Amygdala (tissue), 56 donors: ENCODE results near the gene STX16.
A peak's percentile ranks its signal among the peaks of the same experiment; 100 is the strongest.

ENCODE experiments used
- DNase-seq, 56 donors: peaks; one replicate each; lab custom pipeline; 2025; lab: John Stamatoyannopoulos, UW

Gene STX16

DNA sequence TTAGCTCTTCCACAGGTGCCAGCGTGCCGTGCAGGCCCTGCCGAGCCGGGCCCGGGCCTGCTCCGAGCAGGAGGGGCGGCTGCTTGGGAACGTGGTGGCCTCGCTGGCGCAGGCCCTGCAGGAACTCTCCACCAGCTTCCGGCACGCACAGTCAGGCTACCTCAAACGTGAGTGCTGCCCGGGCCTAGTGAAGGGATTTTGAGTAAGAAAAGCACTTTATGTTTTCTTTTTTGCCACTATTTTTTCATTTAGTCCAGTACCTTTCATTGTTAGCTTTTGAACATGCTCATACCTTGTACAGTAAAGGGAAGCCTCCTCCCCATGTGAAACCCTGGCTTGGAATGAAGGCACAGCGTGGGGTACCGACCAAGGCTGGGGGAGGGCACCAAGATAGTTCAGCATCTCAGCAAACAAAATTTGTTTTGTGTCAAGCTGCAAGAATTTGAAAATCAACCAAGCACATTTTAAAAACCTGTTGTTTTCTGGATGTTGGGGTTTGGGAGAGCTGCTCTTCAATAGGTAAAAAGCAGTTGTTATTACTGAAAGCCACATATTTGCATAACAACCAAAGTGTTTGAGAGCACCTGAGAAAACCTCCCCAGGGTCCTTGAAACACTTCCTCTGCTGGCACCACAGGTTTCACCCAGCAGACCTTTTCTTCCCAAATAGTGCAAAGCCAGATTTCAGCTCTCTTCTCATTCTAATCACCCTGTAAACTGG, 18.4 kb downstream of the STX16 start:
- DNase-seq = no peak

- DNase-seq = no peak
These were observed 19.0 kb downstream of the STX16 start for GRCh38 chr20:58670102-58670501.

GRCh38 chr20:58670659-58671058, 19.6 kb downstream of the STX16 start:
- no peak for DNase-seq

GRCh38 chr20:58673119-58673518, 22.0 kb downstream of the STX16 start:
- DNase-seq = no peak

GRCh38 chr20:58675146-58675584, 24.1 kb downstream of the STX16 start:
- DNase-seq = no peak

GRCh38 chr20:58675641-58676040, 24.6 kb downstream of the STX16 start:
- no peak for DNase-seq

DNA sequence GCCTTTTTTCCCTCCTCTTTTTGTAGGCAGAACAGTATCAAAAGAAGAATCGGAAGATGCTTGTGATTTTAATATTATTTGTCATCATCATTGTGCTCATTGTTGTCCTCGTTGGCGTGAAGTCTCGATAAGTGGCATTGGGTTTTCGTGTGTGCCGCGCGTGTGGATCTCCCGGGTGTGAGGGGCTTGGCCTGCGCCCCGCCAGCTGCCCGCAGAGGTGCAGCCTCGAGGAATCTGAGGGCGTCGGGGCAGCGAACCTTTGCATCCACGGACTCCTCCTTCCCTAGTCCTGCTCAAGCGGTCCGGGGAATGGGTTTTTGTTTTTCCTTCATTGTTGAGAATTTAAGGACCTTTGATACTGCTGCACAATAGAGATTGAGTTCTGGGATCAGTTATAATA, 25.1 kb downstream of the STX16 start:
- DNase-seq = no peak

- DNase-seq = no peak
These were observed 26.1 kb downstream of the STX16 start for GRCh38 chr20:58677079-58677604.

DNA sequence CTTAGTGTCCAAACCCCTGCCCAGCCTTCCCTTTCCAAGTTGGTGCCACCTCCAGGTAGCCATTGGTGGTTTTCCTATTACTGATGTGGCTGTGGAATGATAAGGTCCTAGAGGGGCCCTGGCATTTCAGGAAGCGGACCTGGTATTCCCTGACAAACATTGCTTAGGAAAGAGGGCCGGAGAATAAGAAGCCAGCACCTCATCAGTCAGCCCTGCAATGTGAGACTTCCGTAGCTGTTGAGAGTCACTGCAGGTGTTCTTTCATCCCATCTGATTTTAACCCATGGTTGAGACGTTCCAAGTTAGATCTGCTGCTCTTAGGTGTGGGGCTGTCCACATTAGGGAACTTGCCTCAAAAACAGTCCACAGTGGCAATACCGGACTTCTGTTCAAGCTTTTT, 26.7 kb downstream of the STX16 start:
- DNase-seq = no peak

DNA sequence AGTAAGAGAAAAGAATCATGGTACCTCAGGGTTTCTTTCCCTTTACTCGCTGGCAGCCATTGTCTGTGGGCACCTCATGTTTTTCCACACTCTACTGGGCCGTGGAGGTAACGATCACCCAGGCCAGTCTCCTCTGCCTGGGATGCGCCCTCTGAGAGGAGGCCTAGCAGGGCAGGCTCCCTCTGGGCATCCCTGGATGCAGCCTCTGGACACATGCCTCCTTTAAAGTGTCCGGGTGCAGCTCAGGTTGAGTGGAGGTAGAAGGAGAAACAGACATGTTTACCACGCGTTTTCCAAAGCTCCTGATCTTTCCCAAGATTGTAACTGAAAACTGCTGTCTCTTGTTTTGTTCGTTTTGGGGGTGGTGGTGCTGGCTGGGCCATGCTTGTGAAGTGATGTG, 27.7 kb downstream of the STX16 start:
- DNase-seq = no peak

DNA sequence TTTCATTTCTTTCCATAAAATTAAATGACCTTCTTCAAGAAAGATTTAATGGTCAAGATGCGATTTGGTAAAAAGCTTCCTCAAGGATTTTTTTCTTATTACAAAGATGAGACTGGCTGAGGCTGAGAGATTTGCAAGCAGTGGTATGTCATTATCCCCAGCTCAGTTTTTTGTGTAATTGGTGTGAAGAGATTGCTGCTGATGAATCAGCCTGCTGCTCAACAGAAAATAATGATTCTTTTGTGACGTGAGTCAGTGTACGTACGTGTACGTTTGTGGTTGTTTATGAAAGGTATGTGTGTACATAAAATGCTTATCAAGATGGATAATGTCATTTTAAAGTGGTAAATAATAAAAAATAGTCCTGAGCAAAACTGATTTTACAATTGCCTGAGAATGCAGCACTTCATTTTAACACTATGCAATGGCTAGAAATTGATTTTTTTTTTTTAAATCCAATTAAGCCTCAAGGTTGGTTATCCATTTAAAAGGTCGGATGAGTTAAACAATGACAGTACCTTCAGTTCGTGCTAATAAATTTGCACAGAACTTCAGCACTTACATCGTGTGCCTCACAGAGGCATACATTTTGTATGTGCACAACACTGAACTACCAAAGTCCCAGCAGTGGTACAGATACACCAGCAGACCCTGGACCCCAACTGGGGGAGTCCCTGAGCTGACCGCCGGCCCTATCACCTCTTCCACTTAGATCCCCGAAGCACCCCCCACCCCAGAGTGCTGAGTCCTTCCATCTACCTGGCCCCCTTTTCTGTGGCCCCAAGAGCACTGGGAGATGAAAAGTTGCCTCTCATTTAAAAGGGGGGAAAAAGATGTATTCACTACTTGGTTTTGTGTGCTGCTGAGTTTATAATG, 31.8 kb downstream of the STX16 start:
- no peak for DNase-seq

GRCh38 chr20:58684291-58684690, 33.2 kb downstream of the STX16 start:
- no peak for DNase-seq

GRCh38 chr20:58685988-58686387, 34.9 kb downstream of the STX16 start:
- no peak for DNase-seq

DNA sequence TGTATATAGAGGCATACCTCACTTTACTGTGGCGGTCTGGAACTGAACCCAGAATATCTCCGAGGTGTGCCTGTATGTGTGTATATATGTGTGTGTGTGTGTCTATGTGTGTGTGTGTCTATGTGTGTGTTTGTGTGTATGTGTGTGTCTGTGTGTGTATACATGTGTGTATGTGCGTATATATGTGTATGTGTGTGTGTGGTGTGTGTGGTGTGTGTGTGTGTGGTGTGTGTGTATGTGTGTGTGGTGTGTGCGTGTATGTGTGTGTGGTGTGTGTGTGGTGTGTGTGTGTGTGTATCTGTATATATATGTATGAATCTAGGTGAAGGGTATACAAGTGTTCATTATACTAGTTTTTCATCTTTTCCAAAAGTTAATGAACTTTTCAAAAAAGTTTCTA, 37.3 kb downstream of the STX16 start:
- no peak for DNase-seq

DNA sequence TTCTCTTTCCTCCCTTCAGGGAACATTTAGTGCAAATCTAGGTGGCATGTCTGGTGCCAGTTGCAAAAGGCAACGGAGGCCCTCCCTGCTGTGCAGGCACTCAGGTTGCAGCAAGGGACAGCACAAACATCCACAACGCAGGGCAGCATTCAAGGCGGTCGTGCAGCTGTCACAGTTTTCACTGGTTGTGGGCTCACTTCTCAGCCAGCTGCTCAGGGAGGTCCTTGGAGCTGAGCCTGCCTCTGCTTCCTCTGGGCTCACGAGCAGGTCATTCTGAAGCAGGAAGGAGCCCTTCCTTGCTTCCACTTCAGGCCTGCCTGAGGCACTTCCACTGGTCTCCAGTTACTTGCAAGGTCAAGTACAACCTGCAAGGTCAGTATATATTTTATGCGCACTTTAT, 37.8 kb downstream of the STX16 start:
- DNase-seq = peak in 1 of 56 donors; percentile 16

DNA sequence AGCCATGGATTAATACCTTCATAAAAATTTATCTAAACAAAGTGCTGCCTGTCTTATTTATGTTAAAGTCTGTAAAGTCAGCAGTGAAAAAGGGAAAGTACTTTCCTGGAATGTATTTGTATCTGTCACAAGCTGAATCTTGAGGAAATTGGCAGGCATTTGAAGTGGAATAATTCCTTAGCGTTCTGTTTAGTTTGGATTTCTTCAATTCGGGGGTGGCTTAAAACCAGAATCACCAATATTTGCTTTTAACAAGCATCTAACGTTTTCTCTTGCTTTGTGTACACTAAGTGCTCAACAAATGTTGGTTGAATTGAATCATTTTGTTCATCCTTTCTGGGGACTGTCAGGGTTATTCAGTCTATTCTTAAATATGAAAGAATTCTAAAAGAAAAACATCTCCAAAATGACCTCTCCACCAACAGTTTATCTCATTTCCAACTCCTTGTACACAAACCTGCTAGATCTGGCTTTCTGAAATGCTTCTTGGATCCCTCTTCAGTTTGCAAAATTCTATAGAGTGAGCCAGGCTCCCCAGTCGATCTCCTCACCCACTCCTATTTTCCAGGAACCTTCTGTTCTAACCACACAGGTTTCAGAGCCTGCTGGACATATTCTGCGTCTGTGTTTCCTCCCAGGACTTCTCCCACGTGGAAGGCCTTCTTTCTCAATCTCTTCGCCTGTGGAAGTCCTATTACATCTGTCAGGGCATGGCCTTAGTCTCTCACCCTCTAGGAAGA, 39.5 kb downstream of the STX16 start:
- DNase-seq = peak in 6 of 56 donors; percentile 12 to 23 (median 18)

DNA sequence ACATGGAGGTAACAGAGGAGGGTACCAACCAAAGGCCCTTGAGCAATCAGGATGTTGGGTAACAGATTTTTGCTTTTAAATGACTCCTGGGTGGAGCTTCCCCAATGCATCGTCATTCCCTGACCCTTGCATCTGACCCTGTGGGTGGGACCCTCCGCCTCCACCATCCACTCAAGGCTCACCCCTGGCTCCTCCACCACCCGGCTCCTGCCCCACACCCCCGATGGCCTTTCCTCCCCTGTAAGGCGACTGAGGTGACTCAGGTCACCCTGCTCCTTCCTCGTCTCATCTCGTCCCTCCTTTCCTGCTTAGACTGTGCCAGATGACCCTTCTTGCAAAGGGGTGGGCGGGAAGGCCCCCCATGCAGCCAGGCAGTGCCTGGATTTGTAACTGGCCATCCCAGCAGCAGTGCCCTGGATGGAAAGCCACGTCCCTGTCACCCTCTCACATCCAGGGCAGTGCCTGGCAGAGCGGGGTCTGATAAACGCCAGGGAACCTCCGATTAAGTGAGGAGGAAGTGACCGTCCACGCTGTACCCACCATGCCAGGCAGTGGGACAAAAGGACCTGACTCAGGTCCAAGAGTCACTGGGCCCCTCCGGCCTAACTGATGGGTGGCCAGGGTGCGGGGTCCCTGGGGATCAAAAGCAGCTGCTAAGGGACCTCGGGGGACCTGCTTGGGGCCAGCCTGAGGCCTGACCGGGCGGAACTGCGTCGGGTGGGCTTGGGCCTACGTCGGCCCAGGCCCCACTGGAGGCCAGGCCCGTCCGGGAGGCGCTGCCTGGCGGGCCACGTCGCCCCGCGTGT, 40.9 kb downstream of the STX16 start:
- no peak for DNase-seq

DNA sequence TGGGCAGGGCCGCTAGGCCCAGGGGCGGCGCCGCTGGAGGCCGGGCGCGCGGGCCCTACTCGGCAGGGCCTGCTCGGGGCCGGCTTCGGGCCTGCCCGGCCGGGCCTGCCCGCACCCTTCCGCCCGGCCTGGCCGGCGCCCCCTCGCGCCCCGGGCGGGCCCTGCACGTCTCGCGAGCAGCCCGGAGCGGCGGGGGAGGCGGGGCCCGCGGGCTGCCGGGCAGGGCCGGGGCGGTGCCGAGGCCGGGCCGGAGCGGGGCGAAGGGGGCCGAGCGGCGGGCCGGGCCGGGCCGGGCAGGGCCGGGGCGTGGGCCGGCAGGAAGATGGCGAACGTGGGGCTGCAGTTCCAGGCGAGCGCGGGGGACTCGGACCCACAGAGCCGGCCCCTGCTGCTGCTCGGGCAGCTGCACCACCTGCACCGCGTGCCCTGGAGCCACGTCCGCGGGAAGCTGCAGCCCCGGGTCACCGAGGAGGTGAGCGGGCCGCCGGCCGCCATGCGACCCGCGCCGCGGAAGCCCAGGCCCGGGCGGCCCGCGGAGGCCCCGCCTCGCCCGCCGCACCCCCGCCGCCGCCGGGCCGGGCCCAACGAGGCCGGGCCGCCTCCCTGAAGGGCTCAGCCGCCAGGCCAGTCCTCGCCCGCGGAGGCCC, 41.6 kb downstream of the STX16 start, which contains the start of gene NPEPL1:
TSS of gene NPEPL1 (plus strand) at position 222 of the 647 bp plus-strand sequence. CDS start at position 323, 101 bp downstream.
- DNase-seq = peak in 11 of 56 donors; percentile 20 to 64 (median 47)
